GM23248 (cell line): ENCODE measurements around the gene HSD3B7. TPM values are rescaled to one million over a fixed set of nuclear protein-coding genes. Genes with fewer than 3 reads are reported as not detected.
A peak's percentile ranks its signal among the peaks of the same experiment; 100 is the strongest.

Source experiments
- DNase-seq: peaks from one replicate; pipeline ENCODE4 v3.0.0-alpha.2; 2015
- H2AFZ ChIP-seq: fragments of 200-600 bp; sonication (generic); 2 replicates; pipeline ENCODE4 v1.6.1; 2016; ENCODE audit warnings: antibody characterized with exemption
- H3F3A ChIP-seq: fragments of 200-600 bp; sonication (generic); 2 replicates; pipeline ENCODE4 v1.6.1; 2016; ENCODE audit warnings: mild to moderate bottlenecking, antibody characterized with exemption, mixed run types; ENCODE audit not compliant: insufficient read depth
- H3K27ac ChIP-seq: fragments of 200-600 bp; sonication (generic); 2 replicates; pipeline ENCODE4 v1.5.1; 2016; ENCODE audit warnings: mild to moderate bottlenecking
- H3K27me3 ChIP-seq: fragments of 200-600 bp; sonication (generic); replicated peaks from 2 replicates; pipeline ENCODE4 v1.6.1; 2016; ENCODE audit warnings: mild to moderate bottlenecking; ENCODE audit not compliant: insufficient read depth
- H3K36me3 ChIP-seq: fragments of 200-600 bp; sonication (generic); 2 replicates; pipeline ENCODE4 v1.6.1; 2016; ENCODE audit warnings: low read depth, mild to moderate bottlenecking
- H3K4me1 ChIP-seq: fragments of 200-600 bp; sonication (generic); 2 replicates; pipeline ENCODE4 v1.6.1; 2016; ENCODE audit warnings: mild to moderate bottlenecking; ENCODE audit not compliant: insufficient read depth
- H3K4me2 ChIP-seq: fragments of 200-600 bp; sonication (generic); one replicate; pipeline ENCODE4 v1.6.1; 2016; ENCODE audit warnings: mild to moderate bottlenecking; ENCODE audit not compliant: unreplicated experiment
- H3K4me3 ChIP-seq: fragments of 200-600 bp; sonication (generic); 2 replicates; pipeline ENCODE4 v1.5.1; 2016; ENCODE audit warnings: mild to moderate bottlenecking
- H3K79me2 ChIP-seq: fragments of 200-600 bp; sonication (generic); 2 replicates; pipeline ENCODE4 v1.6.1; 2016; ENCODE audit warnings: mild to moderate bottlenecking; ENCODE audit not compliant: insufficient read depth
- H3K9ac ChIP-seq: fragments of 200-600 bp; sonication (generic); 2 replicates; pipeline ENCODE4 v1.6.1; 2016; ENCODE audit warnings: mild to moderate bottlenecking
- H3K9me2 ChIP-seq: fragments of 200-600 bp; sonication (generic); 2 replicates; pipeline ENCODE4 v1.6.1; 2016; ENCODE audit warnings: mixed run types, mild to moderate bottlenecking, moderate library complexity; ENCODE audit not compliant: insufficient read depth
- H3K9me3 ChIP-seq: fragments of 200-600 bp; sonication (generic); one replicate; pipeline ENCODE4 v1.6.1; 2017; ENCODE audit warnings: low read depth
- H4K20me1 ChIP-seq: fragments of 200-600 bp; sonication (generic); 2 replicates; pipeline ENCODE4 v1.6.0; 2016; ENCODE audit not compliant: insufficient read depth
- EZH2 ChIP-seq: fragments of 200-600 bp; sonication (generic); IDR thresholded peaks from 2 replicates; pipeline ENCODE4 v1.6.1; 2018; ENCODE audit warnings: antibody characterized with exemption, mild to moderate bottlenecking; ENCODE audit not compliant: insufficient read depth, poor library complexity, severe bottlenecking
- EZH2phosphoT487 ChIP-seq: fragments of 200-600 bp; sonication (generic); IDR thresholded peaks from 2 replicates; pipeline ENCODE4 v1.6.1; 2018; ENCODE audit warnings: antibody characterized with exemption, moderate library complexity, mild to moderate bottlenecking, low read depth; ENCODE audit not compliant: insufficient read depth
- WGBS, 2 experiments: methylation state at CpG; one replicate each; pipeline ENCODE4 v1.1.6; 2015 to 2017; ENCODE audit warnings: low lambda C conversion rate in 2 of 2, low coverage in 1 of 2; ENCODE audit errors: missing lambda C conversion rate in 2 of 2; 5-methylcytosine and 5-hydroxymethylcytosine counted together
- in situ Hi-C: fragments of 300-500 bp; cut with MboI; formaldehyde crosslinking; loops from 2 replicates; pipeline ENCODE4 v1.15.0; 2020
- polyA plus RNA-seq: library from polyadenylated mRNA; unstranded; fragments of >200 nt; fragmentation: Nextera tagmentation; extraction: Ambion mirVana; gene quantifications from 2 replicates; pipeline ENCODE4 v1.2.1, GENCODE V29; 2016
- total RNA-seq: library from RNA; depleted of rRNA; stranded (reverse); fragments of >200 nt; shearing (Covaris generic); gene quantifications from 2 replicates; pipeline ENCODE4 v1.2.3, GENCODE V29; 2014

HSD3B7 gene
- total and polyA plus RNA-seq, 2 experiments from 2014 or later, result 40.2 to 69.7 TPM

GRCh38 chr16:30950516-30951065 lies 34.4 kb upstream of the HSD3B7 start:
- no peak overlapping the region for H2AFZ ChIP-seq
- 81 to 82% methylated on average over 8 of the region's 8 CpGs for WGBS, 2 experiments
- no peaks in the 10 kb centered on the region for H3K9me2 ChIP-seq

GRCh38 chr16:30951193-30951592 lies 33.8 kb upstream of the HSD3B7 start:
- Histone ChIP-seq H3K36me3 (no peaks in the 10 kb centered on the region), H3K27me3 (no peaks in the 10 kb centered on the region), H3K4me3 (no peak overlapping the region), H2AFZ (no peak overlapping the region), H3K9me3 (no peaks in the 10 kb centered on the region), H4K20me1 (no peaks in the 10 kb centered on the region), H3K4me1 (peaks cover 17% of the 10 kb centered on the region; the same call in 1 of the 2 replicates), H3K9me2 (no peaks in the 10 kb centered on the region), H3F3A (peaks cover 27% of the 10 kb centered on the region), H3K9ac (no peak overlapping the region), H3K4me2 (no peak overlapping the region), H3K79me2 (peaks cover 10% of the 10 kb centered on the region; the same call in 1 of the 2 replicates), H3K27ac (no peak overlapping the region)
- TF ChIP-seq EZH2 (no peak), EZH2phosphoT487 (no peak)
- in situ Hi-C loops, result loop anchor here (25.0 kb wide), 2 partner anchors 761 to 936 kb away; a partner anchor contains a TSS
- no peak for DNase-seq
- 48 to 54% methylated on average over 1 of the region's 1 CpG for WGBS, 2 experiments

More at GRCh38 chr16:30950516-30951065, 34.4 kb upstream of the HSD3B7 start:
- peak overlapping the region; percentile 88 for H3K9ac ChIP-seq
- H3K4me1 ChIP-seq, result peaks cover 17% of the 10 kb centered on the region; the same call in 1 of the 2 replicates
- in situ Hi-C loops, result loop anchor here (25.0 kb wide), 2 partner anchors 762 to 937 kb away; a partner anchor contains a TSS
- peak overlapping the region; percentile 95 for H3K4me3 ChIP-seq
- no peak for DNase-seq
- no peaks in the 10 kb centered on the region for H3K36me3 ChIP-seq
- no peaks in the 10 kb centered on the region for H4K20me1 ChIP-seq
- peaks cover 21% of the 10 kb centered on the region for H3F3A ChIP-seq
- TF ChIP-seq EZH2, result no peak
- no peak for TF ChIP-seq EZH2phosphoT487
- no peaks in the 10 kb centered on the region for H3K27me3 ChIP-seq
- peak overlapping the region; percentile 29; the same call in 1 of the 2 replicates for H3K27ac ChIP-seq
- H3K9me3 ChIP-seq, result no peaks in the 10 kb centered on the region
- H3K4me2 ChIP-seq, result peak overlapping the region; percentile 90
- peaks cover 10% of the 10 kb centered on the region; the same call in 1 of the 2 replicates for H3K79me2 ChIP-seq

GRCh38 chr16:30951750-30952149 lies 33.3 kb upstream of the HSD3B7 start:
- in situ Hi-C loops, result loop anchor here (25.0 kb wide), 2 partner anchors 761 to 936 kb away; a partner anchor contains a TSS
- Histone ChIP-seq H3K27me3 (no peaks in the 10 kb centered on the region), H3K4me3 (no peak overlapping the region), H3K4me2 (no peak overlapping the region), H2AFZ (no peak overlapping the region), H3K79me2 (peaks cover 10% of the 10 kb centered on the region; the same call in 1 of the 2 replicates), H3K4me1 (peaks cover 17% of the 10 kb centered on the region; the same call in 1 of the 2 replicates), H4K20me1 (no peaks in the 10 kb centered on the region), H3K9me2 (no peaks in the 10 kb centered on the region), H3K27ac (peak overlapping the region; percentile 1; the same call in 1 of the 2 replicates), H3K9me3 (no peaks in the 10 kb centered on the region), H3K9ac (no peak overlapping the region), H3F3A (peaks cover 32% of the 10 kb centered on the region), H3K36me3 (no peaks in the 10 kb centered on the region)
- TF ChIP-seq EZH2, result no peak
- TF ChIP-seq EZH2phosphoT487, result no peak
- peak; percentile 56 for DNase-seq
- WGBS, 2 experiments, result 12 to 18% methylated on average over 3 of the region's 3 CpGs

- no peaks in the 10 kb centered on the region for H3K9me2 ChIP-seq
- 76 to 77% methylated on average over 9 of the region's 9 CpGs for WGBS, 2 experiments
These were observed 31.9 kb upstream of the HSD3B7 start for GRCh38 chr16:30953111-30953510.

More at GRCh38 chr16:30953111-30953510, 31.9 kb upstream of the HSD3B7 start:
- Histone ChIP-seq H3K27ac (no peak overlapping the region), H3K9ac (no peak overlapping the region), H4K20me1 (no peaks in the 10 kb centered on the region), H3K36me3 (no peaks in the 10 kb centered on the region), H3F3A (peaks cover 33% of the 10 kb centered on the region), H3K4me1 (peaks cover 17% of the 10 kb centered on the region; the same call in 1 of the 2 replicates), H3K9me3 (no peaks in the 10 kb centered on the region), H3K27me3 (no peaks in the 10 kb centered on the region), H3K4me2 (no peak overlapping the region), H3K79me2 (peaks cover 10% of the 10 kb centered on the region; the same call in 1 of the 2 replicates), H2AFZ (no peak overlapping the region), H3K4me3 (no peak overlapping the region)
- in situ Hi-C loops, result loop anchor here (25.0 kb wide), 2 partner anchors 759 to 934 kb away; a partner anchor contains a TSS
- TF ChIP-seq EZH2, result no peak
- no peak for TF ChIP-seq EZH2phosphoT487
- DNase-seq, result no peak
